Prostate gland (tissue), 2 donors: ENCODE measurements around the gene SFTA2. TPM values are rescaled to one million over a fixed set of nuclear protein-coding genes. Genes with fewer than 3 reads are reported as not detected.

Source experiments
- DNase-seq: peaks from one replicate; pipeline ENCODE4 v3.0.0-alpha.2; 2019; ENCODE audit warnings: low spot score
- H3K27ac ChIP-seq, 2 donors: fragments of 200-600 bp; sonication (generic); 2 replicates each; pipeline ENCODE4 v1.5.1; 2017 to 2019
- H3K27me3 ChIP-seq: fragments of 200-600 bp; sonication (generic); replicated peaks from 2 replicates; pipeline ENCODE4 v1.5.1; 2019; ENCODE audit not compliant: insufficient read depth
- H3K36me3 ChIP-seq, 2 donors: fragments of 200-600 bp; sonication (generic); 1 replicate in 1 of 2; 2 replicates in 1 of 2; pipeline versions ENCODE4 v1.5.1 to v1.8.1; 2017 to 2019
- H3K4me1 ChIP-seq: fragments of 200-600 bp; sonication (generic); replicated peaks from 2 replicates; pipeline ENCODE4 v1.5.1; 2019
- H3K4me3 ChIP-seq, 2 donors: fragments of 200-600 bp; sonication (generic); 2 replicates each; pipeline ENCODE4 v1.5.1; 2017 to 2019
- H3K9me3 ChIP-seq: fragments of 200-600 bp; sonication (generic); 2 replicates; pipeline ENCODE4 v1.5.1; 2017
- POLR2A ChIP-seq: fragments of 450-650 bp; IDR thresholded peaks from one replicate; pipeline ENCODE4 v1.6.1; 2016; ENCODE audit warnings: antibody characterized with exemption, mild to moderate bottlenecking
- POLR2AphosphoS5 ChIP-seq: sonication (generic); formaldehyde crosslinking; IDR thresholded peaks from one replicate; pipeline ENCODE4 v1.6.1; 2017; ENCODE audit warnings: antibody characterized with exemption
- WGBS: methylation state at CpG from one replicate; pipeline ENCODE4 v1.1.5; 2018; 5-methylcytosine and 5-hydroxymethylcytosine counted together
- intact Hi-C: fragments of 100-400 bp; cut with DNase I; formaldehyde crosslinking; loops from one replicate; pipeline ENCODE4 v1.14.2; 2022
- total RNA-seq, 2 donors: library from RNA; depleted of rRNA; stranded (reverse); fragments of >200 nt; gene quantifications; one replicate each; pipeline ENCODE4 v1.1.0, GENCODE V29; 2016
- TF ChIP-seq, protein P1 (sequence below), 4 experiments: fragments of 200-600 bp in 2 of 4; fragments of 450-650 bp in 2 of 4; sonication (generic) in 2 of 4; IDR thresholded peaks; 1 replicate in 3 of 4; 2 replicates in 1 of 4; pipeline ENCODE4 v1.5.1; 2016 to 2019; ENCODE audit warnings: antibody characterized with exemption in 4 of 4, mild to moderate bottlenecking in 2 of 4, moderate library complexity in 2 of 4

The SFTA2 gene
- total RNA-seq, 2 donors from 2014 or later: not detected

DNA sequence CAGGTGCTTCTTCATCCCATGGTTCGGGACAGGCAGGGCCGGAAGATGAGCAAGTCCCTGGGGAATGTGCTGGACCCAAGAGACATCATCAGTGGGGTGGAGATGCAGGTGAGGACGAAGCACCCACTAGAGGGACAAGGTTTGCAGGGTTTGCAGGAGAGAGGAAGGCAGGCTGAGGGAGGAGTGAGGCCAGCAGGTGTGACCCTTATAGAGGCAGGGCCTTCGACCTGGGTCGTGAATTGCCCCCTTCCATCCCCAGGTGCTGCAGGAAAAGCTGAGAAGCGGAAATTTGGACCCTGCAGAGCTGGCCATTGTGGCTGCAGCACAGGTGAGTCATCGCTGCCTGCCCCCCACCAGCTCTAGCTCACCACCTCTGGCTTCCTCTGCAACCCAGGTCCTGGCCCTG is 9.5 kb downstream of the SFTA2 start:
- no peak for DNase-seq
- Histone ChIP-seq H3K4me3 (no peak overlapping the region), H3K9me3 (no peaks in the 10 kb centered on the region), H3K36me3 (peaks cover 0 to 12% of the 10 kb centered on the region in 2 donors), H3K4me1 (no peaks in the 10 kb centered on the region), H3K27me3 (no peaks in the 10 kb centered on the region), H3K27ac (no peak overlapping the region)
- intact Hi-C loops: no loop called here
- TF ChIP-seq, protein P1, sequence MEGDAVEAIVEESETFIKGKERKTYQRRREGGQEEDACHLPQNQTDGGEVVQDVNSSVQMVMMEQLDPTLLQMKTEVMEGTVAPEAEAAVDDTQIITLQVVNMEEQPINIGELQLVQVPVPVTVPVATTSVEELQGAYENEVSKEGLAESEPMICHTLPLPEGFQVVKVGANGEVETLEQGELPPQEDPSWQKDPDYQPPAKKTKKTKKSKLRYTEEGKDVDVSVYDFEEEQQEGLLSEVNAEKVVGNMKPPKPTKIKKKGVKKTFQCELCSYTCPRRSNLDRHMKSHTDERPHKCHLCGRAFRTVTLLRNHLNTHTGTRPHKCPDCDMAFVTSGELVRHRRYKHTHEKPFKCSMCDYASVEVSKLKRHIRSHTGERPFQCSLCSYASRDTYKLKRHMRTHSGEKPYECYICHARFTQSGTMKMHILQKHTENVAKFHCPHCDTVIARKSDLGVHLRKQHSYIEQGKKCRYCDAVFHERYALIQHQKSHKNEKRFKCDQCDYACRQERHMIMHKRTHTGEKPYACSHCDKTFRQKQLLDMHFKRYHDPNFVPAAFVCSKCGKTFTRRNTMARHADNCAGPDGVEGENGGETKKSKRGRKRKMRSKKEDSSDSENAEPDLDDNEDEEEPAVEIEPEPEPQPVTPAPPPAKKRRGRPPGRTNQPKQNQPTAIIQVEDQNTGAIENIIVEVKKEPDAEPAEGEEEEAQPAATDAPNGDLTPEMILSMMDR (IDR thresholded peaks at IDR 0.05): no peak
- TF ChIP-seq POLR2AphosphoS5: no peak
- no peak for TF ChIP-seq POLR2A
- WGBS: 93% methylated on average over 7 of the region's 7 CpGs

DNA sequence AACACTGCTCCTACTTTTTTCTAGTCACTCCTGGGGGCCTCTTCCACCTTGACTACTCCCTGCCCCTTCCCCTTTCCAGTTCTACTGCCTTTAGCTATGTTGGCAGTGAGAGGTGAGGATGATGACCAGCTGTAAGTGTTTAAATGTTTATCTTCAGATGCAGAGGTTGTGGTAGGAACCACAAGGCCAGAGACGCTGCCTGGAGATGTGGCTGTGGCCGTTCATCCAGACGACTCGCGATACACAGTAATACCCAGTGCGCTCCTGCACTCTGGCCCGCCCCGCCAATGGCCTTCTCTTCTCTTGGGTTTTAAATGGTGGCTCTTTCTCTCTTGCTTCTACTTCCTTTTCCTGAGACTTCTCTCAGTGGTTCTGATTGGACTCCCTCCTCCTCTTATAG is 13.3 kb downstream of the SFTA2 start:
- Histone ChIP-seq H3K9me3 (no peaks in the 10 kb centered on the region), H3K36me3 (peaks cover 0 to 18% of the 10 kb centered on the region in 2 donors), H3K27ac (no peak overlapping the region), H3K4me1 (peaks cover 11% of the 10 kb centered on the region), H3K4me3 (no peak overlapping the region), H3K27me3 (no peaks in the 10 kb centered on the region)
- no peak for DNase-seq
- WGBS: 95% methylated on average over 8 of the region's 8 CpGs
- TF ChIP-seq, protein P1 (IDR thresholded peaks at IDR 0.05): no peak
- no peak for TF ChIP-seq POLR2A
- TF ChIP-seq POLR2AphosphoS5: no peak
- intact Hi-C loops: loop anchor here (5.0 kb wide), 1 partner anchor 159 kb away; no protein-coding TSS in a partner anchor

DNA sequence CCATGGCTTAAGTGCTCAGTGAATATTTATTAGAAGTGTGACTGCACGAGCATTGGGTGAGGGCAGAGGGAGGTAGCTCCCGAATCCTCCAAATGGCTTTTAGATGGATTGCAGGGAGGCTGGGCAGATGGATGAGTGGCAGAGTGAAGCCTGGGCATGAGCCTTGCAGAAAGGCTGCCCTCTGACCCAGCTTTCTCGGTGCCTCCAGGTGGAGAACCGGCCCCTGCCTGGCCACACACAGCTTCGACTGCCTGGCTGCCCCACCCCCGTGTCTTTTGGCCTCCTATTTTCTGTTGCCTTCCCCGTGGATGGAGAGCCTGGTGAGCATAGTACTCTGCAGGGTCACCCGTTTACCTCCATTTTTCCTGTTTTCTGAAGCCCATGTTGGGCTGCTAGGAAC is 14.5 kb downstream of the SFTA2 start:
- 89% methylated on average over 8 of the region's 8 CpGs for WGBS
- intact Hi-C loops: loop anchor here (5.0 kb wide), 1 partner anchor 160 kb away; no protein-coding TSS in a partner anchor
- peaks cover 0 to 18% of the 10 kb centered on the region in 2 donors for H3K36me3 ChIP-seq
- H3K27ac ChIP-seq: no peak overlapping the region
- no peak overlapping the region for H3K4me3 ChIP-seq
- H3K9me3 ChIP-seq: no peaks in the 10 kb centered on the region
- peaks cover 11% of the 10 kb centered on the region for H3K4me1 ChIP-seq
- TF ChIP-seq POLR2A: no peak
- TF ChIP-seq, protein P1 (IDR thresholded peaks at IDR 0.05): no peak
- TF ChIP-seq POLR2AphosphoS5: no peak
- DNase-seq: no peak
- H3K27me3 ChIP-seq: no peaks in the 10 kb centered on the region

DNA sequence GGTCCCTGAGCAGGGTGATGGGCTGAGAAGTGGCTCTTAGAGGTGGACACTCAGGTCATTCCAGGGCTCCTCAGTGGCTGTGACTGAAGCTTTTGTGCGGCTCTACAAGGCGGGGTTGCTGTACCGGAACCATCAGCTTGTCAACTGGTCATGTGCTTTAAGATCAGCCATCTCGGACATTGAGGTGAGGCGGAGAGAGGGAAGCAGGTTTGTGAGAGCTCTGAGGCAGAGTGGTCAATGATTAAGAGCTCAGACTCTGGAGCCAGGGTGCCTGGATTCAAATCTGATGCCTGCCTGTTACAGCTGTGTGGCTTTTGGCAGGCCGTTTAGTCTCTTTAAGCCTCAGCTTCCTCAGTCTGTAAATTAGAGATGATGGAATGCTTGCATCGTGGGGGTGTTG is 14.9 kb downstream of the SFTA2 start:
- Histone ChIP-seq H3K27me3 (no peaks in the 10 kb centered on the region), H3K4me1 (peaks cover 11% of the 10 kb centered on the region), H3K4me3 (no peak overlapping the region), H3K9me3 (no peaks in the 10 kb centered on the region), H3K27ac (no peak overlapping the region), H3K36me3 (peaks cover 0 to 18% of the 10 kb centered on the region in 2 donors)
- no peak for DNase-seq
- TF ChIP-seq POLR2AphosphoS5 (no peak), POLR2A (no peak)
- TF ChIP-seq, protein P1 (IDR thresholded peaks at IDR 0.05): no peak
- intact Hi-C loops: loop anchor here (5.0 kb wide), 1 partner anchor 160 kb away; no protein-coding TSS in a partner anchor
- WGBS: 92% methylated on average over 7 of the region's 7 CpGs

DNA sequence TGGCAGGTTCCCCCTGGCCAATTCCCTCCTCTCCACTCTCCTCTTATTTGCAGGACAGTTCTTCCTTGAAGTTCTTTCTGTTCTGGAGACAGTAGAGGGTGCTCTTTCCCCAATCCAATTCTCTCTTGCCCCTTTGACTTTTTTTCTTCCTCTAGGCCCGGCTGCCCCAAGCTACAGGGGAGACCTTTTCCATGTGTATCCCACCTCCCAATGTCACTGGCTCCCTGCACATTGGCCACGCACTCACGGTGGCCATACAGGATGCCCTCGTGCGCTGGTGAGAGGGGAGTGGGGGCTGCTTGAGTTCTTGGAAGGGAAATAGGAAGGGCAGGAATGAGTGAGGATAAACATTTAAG is 16.4 kb downstream of the SFTA2 start:
- peaks cover 0 to 11% of the 10 kb centered on the region in 2 donors for H3K36me3 ChIP-seq
- no peaks in the 10 kb centered on the region for H3K27me3 ChIP-seq
- peak overlapping the region; percentile 91 to 92 for H3K27ac ChIP-seq
- peaks cover 11% of the 10 kb centered on the region for H3K4me1 ChIP-seq
- intact Hi-C loops: loop anchor here (5.0 kb wide), 1 partner anchor 162 kb away; no protein-coding TSS in a partner anchor
- H3K4me3 ChIP-seq: no peak overlapping the region
- DNase-seq: peak; percentile 26
- no peak for TF ChIP-seq POLR2A
- peak; percentile 55 for TF ChIP-seq POLR2AphosphoS5
- TF ChIP-seq, protein P1 (IDR thresholded peaks at IDR 0.05): peak in 3 of 4 experiments; percentile 45 to 74 (median 61)
- H3K9me3 ChIP-seq: no peaks in the 10 kb centered on the region
- WGBS: 30% methylated on average over 5 of the region's 5 CpGs
